HG03520 (cell line): Measurements from ENCODE around the gene POU4F1.

Source experiments
- ATAC-seq: cut with Tn5 transposase; IDR thresholded peaks from one replicate; pipeline ENCODE4 v1.9.1; 2021; ENCODE audit warnings: mild to moderate bottlenecking, moderate library complexity; ENCODE audit not compliant: unreplicated experiment

Gene POU4F1

GRCh38 chr13:78607409-78608251 lies 4.3 kb upstream of the POU4F1 start:
- no peak for ATAC-seq

- ATAC-seq = no peak
These were observed 3.4 kb upstream of the POU4F1 start for GRCh38 chr13:78606471-78607408.

- ATAC-seq = no peak
These were observed 1.6 kb upstream of the POU4F1 start for GRCh38 chr13:78604782-78605611.

GRCh38 chr13:78602561-78603239 lies 652 bp downstream of the POU4F1 start:
- ATAC-seq = peak; percentile 10

- no peak for ATAC-seq
These were observed 1.3 kb downstream of the POU4F1 start for GRCh38 chr13:78601874-78602560.

- ATAC-seq = no peak
These were observed 2.1 kb downstream of the POU4F1 start for GRCh38 chr13:78601124-78601873.

- no peak for ATAC-seq
These were observed 3.0 kb downstream of the POU4F1 start for GRCh38 chr13:78600280-78600883.

GRCh38 chr13:78599645-78600279 lies 3.6 kb downstream of the POU4F1 start:
- ATAC-seq = no peak

- no peak for ATAC-seq
These were observed 4.2 kb downstream of the POU4F1 start for GRCh38 chr13:78598966-78599644.

GRCh38 chr13:78598116-78598781 lies 5.1 kb downstream of the POU4F1 start:
- ATAC-seq = no peak

GRCh38 chr13:78597602-78597932 lies 5.8 kb downstream of the POU4F1 start:
- ATAC-seq = no peak

GRCh38 chr13:78596736-78597601 lies 6.4 kb downstream of the POU4F1 start:
- no peak for ATAC-seq

GRCh38 chr13:78596399-78596735 lies 7.0 kb downstream of the POU4F1 start:
- ATAC-seq = no peak

GRCh38 chr13:78595495-78596398 lies 7.6 kb downstream of the POU4F1 start:
- ATAC-seq = peak; percentile 88

GRCh38 chr13:78594456-78594975 lies 8.8 kb downstream of the POU4F1 start:
- no peak for ATAC-seq
